ENCODE results near the gene SMAD6.

GRCh38 chr15:66684136-66684681 lies 17.8 kb upstream of the SMAD6 start:
- TF ChIP-seq CTCF (IDR thresholded peaks at IDR 0.05; ENCODE audit: poor library complexity, severe bottlenecking) = no peak
- TF ChIP-seq TAF1 (IDR thresholded peaks at IDR 0.05; ENCODE audit: low read depth) = no peak
- no peak for TF ChIP-seq EZH2 (IDR thresholded peaks at IDR 0.05; ENCODE audit: borderline replicate concordance, insufficient read depth, low read length, poor library complexity, severe bottlenecking)

Data from neural cell (in vitro differentiated cells).